Brain pericyte (primary cell): Measurements from ENCODE around the gene SEZ6L2.

Experiments used
- DNase-seq: peaks from one replicate; pipeline ENCODE4 v3.0.0-alpha.2; 2012; ENCODE audit warnings: low read depth, low spot score

The SEZ6L2 gene

DNA sequence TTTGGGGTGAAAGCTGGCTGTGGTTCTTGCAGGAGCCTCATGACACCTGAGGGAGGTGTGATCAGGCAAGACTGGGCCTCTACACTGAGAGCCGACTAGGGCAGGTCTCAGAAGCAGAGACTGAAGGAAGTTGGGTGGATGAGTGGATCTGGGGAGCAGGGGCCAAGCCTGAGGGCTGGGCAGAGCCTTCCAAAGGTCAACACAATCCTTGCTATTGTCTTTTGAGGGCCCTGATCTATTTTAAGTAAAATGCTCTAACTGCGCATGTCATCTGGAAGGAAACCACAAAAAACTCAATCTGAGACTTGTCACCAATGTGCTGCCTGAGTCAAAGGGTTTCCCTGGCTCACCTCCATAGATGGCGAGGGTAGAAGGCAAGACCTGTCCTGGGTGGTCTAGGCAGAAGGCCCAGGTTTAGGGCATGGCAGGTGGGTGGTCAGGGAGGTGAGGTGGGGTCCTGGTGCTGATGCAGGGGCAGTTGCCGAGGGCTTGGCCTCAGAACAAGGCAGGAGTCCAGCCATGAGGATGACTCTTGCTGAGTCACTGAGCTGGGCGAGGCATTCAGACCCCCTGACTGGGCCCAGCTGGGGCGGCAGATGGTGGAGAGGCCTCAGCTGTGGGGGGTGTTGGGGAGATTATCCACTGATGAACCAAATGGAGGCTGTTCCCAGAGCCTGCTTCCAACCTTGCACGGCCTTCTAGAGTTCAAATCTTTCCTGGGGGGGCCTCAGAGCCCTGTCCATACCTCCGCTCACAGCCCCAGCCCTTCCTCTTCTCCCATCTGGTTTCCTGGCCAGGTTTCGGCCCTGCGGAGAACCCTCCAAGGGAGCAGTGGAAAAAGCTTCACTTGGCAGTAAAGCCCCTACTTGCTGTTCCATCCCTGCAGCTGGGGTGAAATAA, 74.0 kb downstream of the SEZ6L2 start:
- DNase-seq, result peak; percentile 80

DNA sequence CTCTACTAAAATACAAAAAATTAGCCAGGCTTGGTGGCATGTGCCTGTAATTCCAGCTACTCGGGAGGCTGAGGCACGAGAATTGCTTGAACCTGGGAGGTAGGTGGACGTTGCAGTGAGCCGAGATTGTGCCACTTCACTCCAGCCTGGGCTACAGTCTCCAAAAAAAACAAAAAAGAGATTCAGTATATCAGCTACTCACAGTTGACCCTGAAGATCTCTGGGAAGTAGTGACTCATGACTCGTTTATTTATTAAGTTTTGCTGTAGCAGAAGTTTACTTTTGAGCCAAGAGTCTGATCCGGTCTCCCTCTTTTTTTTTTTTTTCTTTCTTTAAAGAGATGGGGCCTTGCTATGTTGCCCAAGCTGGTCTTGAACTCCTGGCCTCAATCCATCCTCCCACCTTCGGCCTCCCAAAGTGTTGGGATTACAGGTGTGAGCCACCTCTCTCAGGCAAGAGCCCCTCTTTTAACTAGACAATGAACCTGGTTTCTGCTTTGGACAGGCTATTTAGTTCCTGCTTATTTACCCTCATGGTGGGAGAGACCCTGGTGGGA, 74.7 kb downstream of the SEZ6L2 start:
- no peak for DNase-seq

DNA sequence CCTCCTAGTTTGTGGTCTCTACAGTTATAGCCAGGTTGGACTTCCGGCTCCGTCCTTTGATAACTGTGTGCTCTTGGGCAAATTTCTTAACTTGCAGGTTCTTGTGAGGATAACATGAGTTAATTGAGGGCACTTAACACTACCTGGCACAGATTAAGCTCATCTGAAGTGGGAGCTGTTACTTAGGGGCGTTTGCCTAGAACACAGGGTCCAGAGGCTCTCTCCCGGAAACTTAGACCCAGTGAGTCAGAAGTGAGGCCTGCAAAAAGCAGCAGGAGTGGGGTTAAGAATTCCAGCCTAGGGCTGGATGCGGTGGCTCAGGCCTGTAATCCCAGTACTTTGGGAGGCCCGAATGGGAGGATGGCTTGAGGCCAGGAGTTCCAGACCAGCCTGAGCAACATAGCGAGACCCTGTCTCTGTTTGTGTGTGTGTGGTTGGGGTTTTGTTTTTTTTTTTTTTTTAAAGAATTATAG, 77.7 kb downstream of the SEZ6L2 start:
- DNase-seq, result no peak
